ENCODE data around the gene GSG1L. TPM values are rescaled to one million over a fixed set of nuclear protein-coding genes. Genes with fewer than 3 reads are reported as not detected.
"Not testable (repeated sequence)": the region's sequence is repeated elsewhere in the genome, so short reads cannot be mapped to it uniquely, and the experiment has no call there.

Gene GSG1L
- total and polyA plus RNA-seq, 2 of the 13 experiments (the other 11 are each of a cell fraction or from before 2014, with no cell fraction given): not detected

DNA sequence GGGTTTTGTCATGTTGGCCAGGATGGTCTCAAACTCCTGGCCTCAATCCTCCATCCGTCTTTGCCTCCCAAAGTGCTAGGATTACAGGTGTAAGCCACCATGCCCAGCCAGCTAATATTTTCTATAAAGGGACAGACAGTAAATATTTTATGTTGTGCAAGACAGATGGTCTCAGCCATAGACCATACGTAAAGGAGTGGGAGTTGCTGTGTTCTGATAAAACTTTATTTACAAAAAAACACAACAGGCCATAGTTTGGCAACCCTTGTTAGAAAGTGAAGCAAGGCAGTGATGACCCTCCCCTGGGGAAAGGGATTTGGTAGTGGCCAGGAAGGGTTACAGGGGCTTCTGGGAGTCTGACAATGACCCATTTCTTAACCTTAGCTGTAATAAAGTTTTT is 119.7 kb downstream of the GSG1L start:
- H3K27ac ChIP-seq (ENCODE audit: extremely low read length, insufficient read depth, low read length): no peak overlapping the region
- in situ Hi-C loops (cut with HindIII; ENCODE audit: extremely low pct_ligation_motif_present, low pct_unique_long_range_greater_than_20kb): no loop called here
- CTCF ChIA-PET (ENCODE audit: low intra/inter-chr PET ratio, low total read pairs): no interaction called here
- H3K79me2 ChIP-seq (ENCODE audit: insufficient read depth, low read length): no peaks in the 10 kb centered on the region
- intact Hi-C loops (cut with micrococcal nuclease; ENCODE audit: unreplicated experiment): no loop called here
- FAIRE-seq (no peak), DNase-seq (ENCODE audit: low spot score) (no peak), ATAC-seq (no peak)
- no peaks in the 10 kb centered on the region for H3K4me1 ChIP-seq (ENCODE audit: insufficient read depth, low read length)
- POLR2A ChIA-PET: no interaction called here
- no peak overlapping the region for H2AFZ ChIP-seq (ENCODE audit: low read length)
- peaks cover 0 to 13% of the 10 kb centered on the region in 2 experiments; a peak in 3 of 5 replicates for H3K27me3 ChIP-seq (ENCODE audit: control insufficient read depth in 1 of 2, insufficient read depth in 2 of 2, low read length in 2 of 2)
- BruUV-seq (replicated peaks): no TSS peak
- H3K9ac ChIP-seq (ENCODE audit: insufficient read depth, low read depth, low read length): no peak overlapping the region
- no peak for TF ChIP-seq ATM (IDR thresholded peaks at IDR 0.05; ENCODE audit: borderline replicate concordance)
- no peak for TF ChIP-seq ZBTB40 (IDR thresholded peaks at IDR 0.05)
- TF ChIP-seq ZBTB40 (CRISPR knock-in tag; IDR thresholded peaks at IDR 0.05): 0 out of 2 replicates have a peak, but pooled peaks have one; percentile 41
- no peaks in the 10 kb centered on the region for H3K9me3 ChIP-seq (ENCODE audit: low read length)
- 20% methylated on average over 2 of the region's 2 CpGs for WGBS (ENCODE audit: low lambda C conversion rate)
- no peak overlapping the region for H3K4me3 ChIP-seq (replicated peaks in 1 of 3; ENCODE audit: insufficient read depth in 1 of 3, low read depth in 2 of 3, low read length in 3 of 3)
- H3K4me2 ChIP-seq (ENCODE audit: low read depth, low read length): no peak overlapping the region
- no peaks in the 10 kb centered on the region for H3K36me3 ChIP-seq (replicated peaks in 1 of 2; ENCODE audit: control insufficient read depth in 1 of 2, insufficient read depth in 2 of 2, low read length in 2 of 2)
- H4K20me1 ChIP-seq (ENCODE audit: insufficient read depth, low read length): no peaks in the 10 kb centered on the region

GRCh38 chr16:27942071-27942470 is 121.4 kb downstream of the GSG1L start:
- ATAC-seq; H4K20me1 ChIP-seq (ENCODE audit: insufficient read depth, low read length); H3K36me3 ChIP-seq (replicated peaks in 1 of 2; ENCODE audit: control insufficient read depth in 1 of 2, insufficient read depth in 2 of 2, low read length in 2 of 2); H3K27ac ChIP-seq (ENCODE audit: extremely low read length, insufficient read depth, low read length); DNase-seq (ENCODE audit: low spot score); H2AFZ ChIP-seq (ENCODE audit: low read length); in situ Hi-C loops (cut with HindIII; ENCODE audit: extremely low pct_ligation_motif_present, low pct_unique_long_range_greater_than_20kb); H3K79me2 ChIP-seq (ENCODE audit: insufficient read depth, low read length); H3K4me2 ChIP-seq (ENCODE audit: low read depth, low read length); H3K4me1 ChIP-seq (ENCODE audit: insufficient read depth, low read length); H3K9ac ChIP-seq (ENCODE audit: insufficient read depth, low read depth, low read length); intact Hi-C loops (cut with micrococcal nuclease; ENCODE audit: unreplicated experiment); BruUV-seq (replicated peaks); FAIRE-seq; H3K4me3 ChIP-seq (replicated peaks in 1 of 3; ENCODE audit: insufficient read depth in 1 of 3, low read depth in 2 of 3, low read length in 3 of 3); POLR2A ChIA-PET; H3K9me3 ChIP-seq (ENCODE audit: low read length); CTCF ChIA-PET (ENCODE audit: low intra/inter-chr PET ratio, low total read pairs): not testable (repeated sequence)
- 25% methylated on average over 5 of the region's 5 CpGs for WGBS (ENCODE audit: low lambda C conversion rate)
- peaks cover 0 to 20% of the 10 kb centered on the region in 2 experiments; a peak in 3 of 5 replicates for H3K27me3 ChIP-seq (ENCODE audit: control insufficient read depth in 1 of 2, insufficient read depth in 2 of 2, low read length in 2 of 2)

Data from HepG2 (cell line).